Activated CD4-positive, alpha-beta T cell treated with anti-CD3 and anti-CD28 coated beads, Interleukin-2, amount 50 U/mL, for 48 hours (primary cell): ENCODE data around the gene SPX.

Experiments used
- DNase-seq, 2 experiments: peaks; one replicate each; pipeline ENCODE4 v3.0.0-alpha.2; 2020

The SPX gene

DNA sequence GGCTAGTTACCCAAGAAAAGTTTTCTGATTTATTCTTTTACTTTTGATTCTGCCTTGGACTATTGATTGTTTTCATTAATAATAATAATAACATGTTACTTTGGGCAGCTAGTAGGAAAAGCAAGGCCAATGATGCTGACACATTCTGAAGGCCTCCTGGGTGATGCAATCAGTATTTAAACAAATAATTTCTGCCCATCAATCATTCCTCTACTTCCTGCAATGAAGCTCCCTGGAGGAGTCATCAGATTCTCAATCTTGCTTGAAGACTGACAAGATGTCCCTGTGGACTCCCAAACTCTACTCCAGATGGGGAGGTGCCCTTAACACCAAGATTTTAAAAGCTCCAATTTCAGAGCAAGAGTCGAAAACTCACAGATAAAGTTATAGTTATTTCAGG lies at the start of gene SPX:
SPX (plus strand) TSS at position 244 of the 400 bp plus-strand sequence. CDS start 177 bp downstream, outside the sequence.
- DNase-seq, result no peak

DNA sequence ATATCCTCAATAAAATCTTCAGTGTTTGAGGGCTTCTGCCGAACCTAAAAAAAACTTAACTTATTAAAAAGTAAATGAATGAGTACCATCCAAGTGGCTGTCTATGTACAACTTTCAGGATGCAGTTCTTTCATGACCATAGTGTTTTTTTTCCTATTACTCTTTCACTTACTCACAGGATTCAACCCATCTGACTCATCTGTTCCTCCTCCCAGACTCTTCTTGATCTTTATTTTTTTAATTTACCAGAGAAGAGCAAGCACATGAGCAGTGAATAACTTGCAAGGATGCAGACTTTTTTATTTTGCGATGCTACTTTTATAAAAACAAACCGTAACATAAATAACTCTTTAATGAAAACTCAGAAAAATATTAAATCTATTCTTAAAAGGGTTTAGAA lies 49.1 kb upstream of the SPX start:
- DNase-seq, result no peak

DNA sequence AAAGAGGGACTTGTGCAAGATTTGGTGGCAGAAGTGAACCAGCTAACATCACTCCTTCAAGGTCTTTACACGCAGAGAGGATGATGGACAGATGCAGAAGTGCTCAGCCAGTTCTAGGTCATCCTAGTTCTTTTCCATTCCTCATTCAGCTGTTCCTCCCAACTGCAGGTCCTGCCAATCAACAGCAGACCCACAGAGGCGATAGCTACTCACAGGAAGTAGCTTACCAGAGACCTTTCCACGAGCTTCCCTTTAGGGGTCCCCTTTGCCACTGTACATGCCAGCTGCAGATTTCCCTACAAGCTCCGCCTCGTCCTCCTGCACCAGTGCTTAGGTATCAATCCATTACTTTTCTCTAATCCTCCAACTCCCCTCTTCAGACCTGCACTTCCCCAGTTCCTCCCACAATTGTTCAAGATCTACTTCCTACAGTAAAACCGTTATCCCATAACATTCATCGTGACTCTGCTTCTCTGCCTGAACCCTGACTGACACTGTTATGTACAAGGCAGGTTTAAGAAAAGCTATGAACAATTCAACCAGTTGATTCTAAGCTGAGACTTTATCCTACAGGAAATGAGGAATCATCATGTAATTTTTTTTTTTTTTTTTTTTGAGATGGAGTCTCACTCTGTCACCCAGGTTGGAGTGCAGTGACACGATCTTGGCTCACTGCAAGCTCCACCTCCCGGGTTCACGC lies 47.2 kb upstream of the SPX start:
- DNase-seq, result no peak

GRCh38 chr12:21483531-21483930 lies 42.6 kb upstream of the SPX start:
- no peak for DNase-seq

GRCh38 chr12:21485998-21486397 lies 40.1 kb upstream of the SPX start:
- no peak for DNase-seq

- no peak for DNase-seq
Measured at GRCh38 chr12:21499765-21500164, 26.3 kb upstream of the SPX start.

DNA sequence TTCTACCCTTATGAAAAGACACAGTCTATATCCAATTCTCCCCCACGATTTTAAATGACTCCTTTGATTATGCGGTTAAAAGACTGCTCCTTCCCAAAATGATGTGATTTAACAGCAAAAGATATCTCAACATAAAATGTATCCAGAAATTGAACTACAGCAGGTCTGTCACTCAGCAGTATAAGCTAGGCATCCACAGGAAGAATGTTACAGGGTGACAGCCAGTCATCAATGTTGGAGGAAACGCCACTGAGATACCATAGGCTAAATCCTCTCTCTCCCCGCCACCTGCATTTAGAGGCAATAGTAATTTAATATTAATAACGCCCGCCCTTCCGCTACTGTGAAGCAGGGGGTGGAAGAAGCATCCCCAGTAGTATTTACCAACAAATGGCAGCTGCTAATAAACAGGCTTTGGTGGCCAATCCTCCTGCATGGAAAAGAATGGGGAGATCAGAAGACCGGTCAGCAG lies 25.3 kb upstream of the SPX start:
- no peak for DNase-seq

GRCh38 chr12:21501258-21502163 lies 24.6 kb upstream of the SPX start, which contains the start of the genes GOLT1B and RECQL:
GOLT1B (plus strand) TSS chr12:21501789; CDS start chr12:21501924, 135 bp downstream.
RECQL (minus strand) TSS chr12:21501635; CDS start chr12:21499570, 2,065 bp downstream.
- peak; percentile 85 to 89 for DNase-seq

GRCh38 chr12:21502164-21502496 lies 24.0 kb upstream of the SPX start:
- peak; percentile 38 to 46 for DNase-seq

GRCh38 chr12:21502872-21503271 lies 23.2 kb upstream of the SPX start:
- DNase-seq, result no peak

DNA sequence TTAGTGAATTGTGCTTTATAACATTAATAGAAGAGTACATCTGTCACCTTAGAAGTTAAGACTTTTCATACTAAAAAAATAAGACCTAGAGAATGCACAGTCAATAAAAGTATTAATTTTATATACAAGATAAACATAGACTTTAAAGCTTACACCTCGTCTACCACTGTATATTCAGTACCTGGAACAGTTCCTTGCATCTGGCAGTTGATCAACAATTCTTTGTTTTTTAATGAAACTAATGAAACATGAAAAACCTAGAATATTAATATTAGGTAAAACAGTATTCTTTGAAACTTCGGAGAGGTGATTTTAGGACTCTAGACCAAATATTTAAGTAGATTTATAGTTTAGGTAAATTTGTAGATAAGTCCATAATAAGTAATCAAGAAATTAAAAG lies 20.2 kb upstream of the SPX start:
- DNase-seq, result no peak

DNA sequence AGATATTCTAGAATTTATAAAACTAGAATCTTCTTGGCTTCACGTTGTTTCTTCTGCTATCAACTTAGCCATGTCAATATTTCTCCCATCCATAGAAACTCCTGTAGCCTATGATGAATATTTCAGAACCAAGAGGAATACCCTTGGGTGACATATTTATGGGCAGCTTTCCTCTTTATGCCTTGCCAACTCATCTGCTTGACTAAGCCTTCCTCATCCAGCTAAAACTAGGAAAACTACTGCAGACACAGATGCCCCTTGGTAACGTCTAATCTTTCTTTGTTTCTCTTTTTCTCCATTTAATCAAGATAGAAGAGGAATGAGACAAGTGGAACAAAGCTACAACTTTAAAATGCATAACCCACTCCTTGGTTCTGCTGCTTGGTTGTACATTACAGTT lies 18.2 kb upstream of the SPX start:
- DNase-seq, result no peak

GRCh38 chr12:21509768-21510167 lies 16.3 kb upstream of the SPX start:
- no peak for DNase-seq

DNA sequence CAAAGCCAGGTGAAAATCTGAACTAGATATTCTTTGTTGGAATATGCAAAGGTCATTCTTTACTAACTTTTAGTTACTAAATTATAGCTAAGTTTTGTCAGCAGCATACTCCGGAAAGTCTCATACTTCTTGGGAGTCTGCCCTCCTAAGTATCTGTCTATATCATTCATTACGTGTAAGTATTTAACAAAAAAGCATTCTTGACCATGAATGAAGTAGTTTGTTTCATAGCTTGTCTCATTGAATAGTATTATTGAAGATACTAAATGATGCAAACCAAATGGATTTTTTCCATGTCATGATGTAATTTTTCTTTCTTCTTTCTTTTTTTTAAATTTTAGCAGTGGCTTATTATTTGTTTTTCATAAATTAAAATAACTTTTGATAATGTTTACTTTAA lies 9.8 kb upstream of the SPX start:
- no peak for DNase-seq

DNA sequence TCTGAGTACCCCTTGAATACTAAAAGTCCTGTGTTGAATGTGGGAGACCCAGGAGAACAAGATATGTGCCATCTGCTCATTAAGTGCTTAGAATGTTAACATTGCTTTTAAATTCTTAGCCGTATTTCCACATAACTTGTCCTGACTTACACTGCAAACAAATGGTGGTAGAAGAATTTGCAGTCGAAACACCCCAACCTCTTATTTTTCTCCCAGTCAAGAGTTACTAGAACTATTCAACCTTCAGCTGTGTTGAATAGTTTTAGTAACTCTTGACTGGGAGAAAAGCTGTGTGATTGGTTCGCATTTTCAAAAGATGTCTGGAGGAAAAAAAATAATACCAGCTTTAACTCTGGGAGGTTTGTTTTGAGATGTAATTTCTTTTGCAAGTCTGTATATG lies 7.6 kb upstream of the SPX start:
- DNase-seq, result no peak

DNA sequence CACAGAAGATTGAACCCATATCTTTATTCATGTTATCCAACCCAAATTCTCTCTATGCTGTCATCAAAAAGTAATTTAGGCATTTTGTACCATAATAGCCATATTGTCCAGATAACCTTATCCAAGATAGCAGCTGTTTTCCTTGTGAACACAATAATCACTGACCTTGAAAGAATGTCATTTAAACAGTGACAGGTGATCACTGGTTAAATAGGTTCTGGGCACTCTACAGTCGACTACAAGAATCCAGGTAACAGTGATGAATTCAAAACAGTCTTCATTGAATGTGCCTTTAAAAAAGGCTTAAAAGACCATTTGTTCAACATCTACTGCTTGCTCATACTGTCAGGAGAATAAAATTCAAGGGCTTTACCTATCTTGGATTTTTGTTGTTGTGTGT lies 4.6 kb upstream of the SPX start:
- no peak for DNase-seq

DNA sequence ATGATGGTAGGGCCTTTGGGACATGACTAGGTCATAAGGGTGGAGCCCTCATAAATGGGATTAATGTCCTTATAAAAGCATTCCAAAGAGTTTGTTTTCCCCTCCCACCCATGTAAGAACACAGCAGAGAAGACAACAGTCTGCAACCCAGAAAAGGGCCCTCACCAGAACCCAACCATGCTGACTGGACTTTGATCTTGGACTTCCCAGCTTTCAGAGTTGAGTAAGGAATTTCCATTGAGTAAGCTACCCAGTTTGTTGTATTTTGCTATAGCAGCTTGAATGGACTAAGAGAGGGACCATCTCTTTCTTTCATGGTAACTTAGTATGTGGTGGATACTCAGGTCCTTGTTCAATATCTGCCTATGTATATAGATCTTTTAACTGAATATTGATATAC lies 2.9 kb upstream of the SPX start:
- no peak for DNase-seq

- no peak for DNase-seq
Measured at GRCh38 chr12:21526721-21527345, 737 bp downstream of the SPX start.

- DNase-seq, result peak; percentile 67 to 71
Measured at GRCh38 chr12:21527451-21528180, 1.5 kb downstream of the SPX start.

- DNase-seq, result no peak
Measured at GRCh38 chr12:21528953-21529352, 2.9 kb downstream of the SPX start.

DNA sequence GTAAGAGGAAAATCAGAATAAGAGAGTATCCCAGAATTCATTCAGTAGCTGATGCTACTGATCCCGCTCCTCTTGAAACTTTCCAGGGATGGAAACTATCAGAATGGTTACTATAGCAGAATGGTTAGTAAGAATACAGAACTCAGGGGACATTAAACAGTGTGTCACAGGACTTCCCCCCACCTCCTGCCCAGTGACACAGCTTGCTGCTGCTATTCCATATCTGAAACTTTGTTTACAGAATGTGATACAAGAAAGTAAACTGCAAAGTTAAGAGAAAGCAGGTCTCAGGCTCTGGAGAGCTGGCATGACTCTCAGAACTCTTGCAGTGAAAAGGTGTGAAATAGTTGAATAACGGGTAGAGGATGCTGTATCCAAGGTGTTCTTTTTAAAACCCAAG lies 3.4 kb downstream of the SPX start:
- DNase-seq, result no peak

DNA sequence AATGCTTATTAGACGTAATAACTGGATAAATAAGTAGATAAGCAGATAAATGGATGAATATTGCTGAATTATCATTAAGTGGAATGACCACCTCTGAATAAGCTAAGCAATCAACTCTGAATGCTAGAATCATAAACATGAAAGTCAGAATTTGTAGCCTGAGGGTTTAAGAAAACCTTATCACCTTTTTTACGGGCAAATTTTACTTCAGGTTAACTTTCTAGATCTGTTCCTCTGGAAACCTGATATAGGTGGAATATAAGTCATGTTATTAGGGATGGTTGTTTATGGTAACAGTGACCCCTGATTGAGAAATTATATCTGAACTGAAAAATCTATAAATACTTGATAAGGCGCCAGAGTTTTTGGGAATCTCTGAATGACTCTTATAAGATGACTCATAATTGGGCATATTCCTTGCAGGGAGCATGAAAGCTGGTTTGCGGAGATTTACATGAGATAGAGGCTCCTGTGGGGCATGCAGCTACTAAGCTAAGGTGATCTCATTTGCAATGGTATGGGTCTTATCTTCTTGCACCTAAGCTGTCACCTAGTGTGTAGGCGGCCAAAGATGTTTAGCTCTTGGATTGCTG lies 12.1 kb downstream of the SPX start:
- no peak for DNase-seq
